Psoas muscle (tissue), 8 donors: ENCODE results near the gene DLX1. TPM values are rescaled to one million over a fixed set of nuclear protein-coding genes. Genes with fewer than 3 reads are reported as not detected.

Source experiments
- ATAC-seq, 4 donors: fragments of 200-7000 bp; cut with Tn5 transposase; one replicate each; pipeline ENCODE4 v1.9.1; 2020; ENCODE audit warnings: moderate library complexity in 3 of 4, mild to moderate bottlenecking in 2 of 4
- DNase-seq, 2 donors: peaks; one replicate each; pipeline ENCODE4 v3.0.0-alpha.2; 2020
- H3K27ac ChIP-seq: fragments of 200-600 bp; one replicate; pipeline ENCODE4 v1.8.0; 2022
- H3K27me3 ChIP-seq, 3 donors: fragments of 200-600 bp in 1 of 3; one replicate each; pipeline versions ENCODE4 v1.6.1 to v1.8.0; 2013 to 2022; ENCODE audit warnings: low read length in 2 of 3, mild to moderate bottlenecking in 2 of 3, moderate library complexity in 1 of 3; ENCODE audit not compliant: insufficient read depth in 3 of 3
- H3K36me3 ChIP-seq, 2 donors: fragments of 200-600 bp in 1 of 2; one replicate each; pipeline versions ENCODE4 v1.6.1 to v1.8.0; 2013 to 2022; ENCODE audit warnings: low read depth in 1 of 2, mild to moderate bottlenecking in 1 of 2, moderate library complexity in 1 of 2; ENCODE audit not compliant: insufficient read depth in 1 of 2
- H3K4me1 ChIP-seq: fragments of 200-600 bp; one replicate; pipeline ENCODE4 v1.8.0; 2022
- H3K4me3 ChIP-seq: fragments of 200-600 bp; one replicate; pipeline ENCODE4 v1.8.0; 2022; ENCODE audit warnings: mild to moderate bottlenecking
- H3K9me3 ChIP-seq: fragments of 200-600 bp; one replicate; pipeline ENCODE4 v1.8.0; 2022
- WGBS, 3 donors: extraction: QIAGEN DNeasy Blood & Tissue Kit; methylation state at CpG; one replicate each; pipeline versions ENCODE4 v1.1.6 to v1.1.7; 2013; 5-methylcytosine and 5-hydroxymethylcytosine counted together
- intact Hi-C, 2 donors: fragments of 100-400 bp; cut with DNase I; formaldehyde crosslinking; loops; one replicate each; pipeline versions ENCODE4 v1.11.0 to v1.14.2; 2022
- polyA plus RNA-seq, 3 donors: library from polyadenylated mRNA; stranded (reverse); fragments of 200-250 nt; gene quantifications; one replicate each; pipeline ENCODE4 v1.2.3, GENCODE V29; 2013
- total RNA-seq, 4 donors: library from RNA; stranded (reverse); fragmentation: NEBNext Ultra II Directional in 2 of 4; extraction: Animal tissue kit (Norgen Biotek cat#: 25700) in 2 of 4; gene quantifications; one replicate each; pipeline versions ENCODE4 v1.2.1 to v1.2.4, GENCODE V29; 2021 to 2023
- TF ChIP-seq, protein P1 (sequence below): fragments of 200-600 bp; IDR thresholded peaks from one replicate; pipeline ENCODE4 v1.8.0; 2022; ENCODE audit warnings: antibody characterized with exemption
- donor health status: healthy with polysubstance abuse.
- donor health status: DM: no; HTN: no; CAD: no; lungs with moderate emphysema.
- donor health status: Bipolar disorder and iron deficiency.
- donor health status: healthy.
- donor health status: DM: yes; HTN: yes; CAD: no.
- donor health status: DM: no; HTN: no; CAD: no.
- donor health status: DM: no; HTN: no; CAD: no.
- donor health status: DM: yes; HTN: yes; CAD: no.

DLX1 gene
- total and polyA plus RNA-seq, 7 donors = 0.03 to 0.28 (median 0.15) TPM; not detected in 2

DNA sequence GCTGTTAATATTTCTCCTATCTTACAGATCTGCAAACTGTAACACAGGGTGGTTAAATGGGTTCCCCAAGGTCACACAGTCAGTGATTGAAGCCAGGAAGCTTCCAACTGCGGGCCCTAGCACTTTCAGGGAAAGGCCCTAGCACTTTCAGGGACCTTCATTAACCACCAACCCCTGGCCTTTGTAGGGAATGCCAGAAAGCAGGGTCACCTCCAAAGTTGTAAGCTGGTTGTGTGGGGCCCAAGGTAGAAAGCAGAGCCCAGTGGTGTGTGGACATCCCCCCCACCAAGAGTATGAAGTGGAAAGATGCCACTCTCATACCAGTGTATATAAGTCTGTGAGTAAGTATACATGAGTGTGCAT, 13.0 kb downstream of the DLX1 start:
- no peaks in the 10 kb centered on the region for H3K36me3 ChIP-seq
- 87 to 94% (median 91%) methylated on average over 1 of the region's 1 CpG for WGBS, 3 donors
- intact Hi-C loops = no loop called here
- peaks cover 79% of the 10 kb centered on the region for H3K4me1 ChIP-seq
- peaks cover 0 to 100% (median 79%) of the 10 kb centered on the region in 3 donors for H3K27me3 ChIP-seq
- H3K9me3 ChIP-seq = no peaks in the 10 kb centered on the region
- peak overlapping the region; percentile 53 for H3K4me3 ChIP-seq
- TF ChIP-seq, protein P1, sequence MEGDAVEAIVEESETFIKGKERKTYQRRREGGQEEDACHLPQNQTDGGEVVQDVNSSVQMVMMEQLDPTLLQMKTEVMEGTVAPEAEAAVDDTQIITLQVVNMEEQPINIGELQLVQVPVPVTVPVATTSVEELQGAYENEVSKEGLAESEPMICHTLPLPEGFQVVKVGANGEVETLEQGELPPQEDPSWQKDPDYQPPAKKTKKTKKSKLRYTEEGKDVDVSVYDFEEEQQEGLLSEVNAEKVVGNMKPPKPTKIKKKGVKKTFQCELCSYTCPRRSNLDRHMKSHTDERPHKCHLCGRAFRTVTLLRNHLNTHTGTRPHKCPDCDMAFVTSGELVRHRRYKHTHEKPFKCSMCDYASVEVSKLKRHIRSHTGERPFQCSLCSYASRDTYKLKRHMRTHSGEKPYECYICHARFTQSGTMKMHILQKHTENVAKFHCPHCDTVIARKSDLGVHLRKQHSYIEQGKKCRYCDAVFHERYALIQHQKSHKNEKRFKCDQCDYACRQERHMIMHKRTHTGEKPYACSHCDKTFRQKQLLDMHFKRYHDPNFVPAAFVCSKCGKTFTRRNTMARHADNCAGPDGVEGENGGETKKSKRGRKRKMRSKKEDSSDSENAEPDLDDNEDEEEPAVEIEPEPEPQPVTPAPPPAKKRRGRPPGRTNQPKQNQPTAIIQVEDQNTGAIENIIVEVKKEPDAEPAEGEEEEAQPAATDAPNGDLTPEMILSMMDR = no peak
- no peak for ATAC-seq
- no peak overlapping the region for H3K27ac ChIP-seq
- DNase-seq = no peak

DNA sequence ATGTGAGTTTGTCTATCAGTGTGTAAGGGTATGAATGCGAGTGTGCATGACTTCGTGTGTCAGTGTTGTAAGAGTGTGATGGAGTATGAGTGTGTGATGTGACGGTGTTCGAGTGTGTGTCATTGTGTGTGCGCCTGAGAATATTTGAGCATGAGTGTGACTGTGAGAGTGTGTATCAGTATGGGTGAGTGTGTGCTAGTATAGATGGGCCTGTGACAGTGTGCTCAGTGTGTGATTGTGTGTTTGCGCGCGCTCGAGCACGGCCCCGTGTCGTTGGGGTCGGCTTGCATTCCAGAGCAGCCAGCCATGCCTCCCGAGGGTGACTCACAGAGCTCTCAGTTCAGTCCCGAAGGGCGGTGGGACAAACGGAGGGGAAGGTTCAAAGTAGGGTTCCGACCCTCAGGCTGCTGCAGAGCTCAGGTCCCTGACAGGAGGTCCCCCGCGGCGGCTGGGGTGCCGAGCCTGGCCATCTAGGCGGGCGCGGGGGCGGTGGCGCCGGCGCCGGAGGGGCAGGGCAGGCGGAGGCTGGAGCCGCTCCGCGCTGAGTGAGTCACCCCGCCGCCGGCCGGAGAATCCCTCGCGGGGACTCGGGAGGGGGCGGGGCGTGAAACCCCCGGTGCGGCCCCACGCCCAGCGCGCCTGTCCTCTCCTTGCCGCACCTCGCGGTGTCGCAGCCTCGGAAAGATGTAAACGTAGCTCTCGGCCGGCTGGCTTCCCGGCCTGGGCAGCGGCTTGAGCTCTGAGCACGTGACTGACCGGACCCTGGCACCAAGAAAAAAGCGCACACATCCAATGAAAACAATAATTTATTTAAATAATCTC, 13.6 kb downstream of the DLX1 start:
- WGBS, 3 donors = 9 to 11% (median 10%) methylated on average over 58 to 61 of the region's 61 CpGs

DNA sequence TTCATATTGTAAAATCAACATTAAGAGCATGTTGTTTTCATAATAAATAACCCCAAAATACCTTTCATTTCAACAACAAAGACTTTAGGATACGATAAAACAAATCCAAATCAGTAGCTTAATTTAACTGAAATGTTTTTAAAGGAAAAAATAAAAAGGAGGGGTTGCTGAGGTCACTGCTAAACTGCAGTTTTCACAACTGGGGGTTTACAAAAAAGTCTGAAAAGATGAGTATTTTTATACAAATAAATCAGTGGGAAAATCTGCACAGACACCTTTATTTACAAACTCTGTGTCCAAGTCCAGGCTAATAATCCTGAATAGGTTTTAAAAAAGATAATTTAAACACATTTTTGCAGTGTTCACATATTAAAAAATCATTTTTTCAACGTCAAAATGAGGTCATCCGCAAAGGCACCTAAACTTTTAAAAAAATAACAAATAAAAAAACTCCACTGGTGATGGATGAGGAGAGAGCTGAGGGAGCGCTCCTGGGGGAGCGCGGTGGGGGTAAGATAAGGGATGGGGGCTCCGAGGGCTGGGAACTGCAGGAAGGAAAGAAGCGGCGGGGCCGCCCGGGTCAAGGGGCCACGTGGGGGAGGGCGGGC, 14.3 kb downstream of the DLX1 start:
- ATAC-seq (no peak), DNase-seq (no peak)
- H3K27ac ChIP-seq = no peak overlapping the region
- no peaks in the 10 kb centered on the region for H3K9me3 ChIP-seq
- intact Hi-C loops = loop anchor here (5.0 to 10.0 kb wide), 5 partner anchors 97 to 505 kb away; partner anchors contain the start of gene HAT1 (in 1 of the 2)
- peak overlapping the region; percentile 53 for H3K4me3 ChIP-seq
- peaks cover 0 to 100% (median 81%) of the 10 kb centered on the region in 3 donors for H3K27me3 ChIP-seq
- TF ChIP-seq, protein P1 = no peak
- WGBS, 3 donors = 7 to 8% (median 7%) methylated on average over 13 of the region's 13 CpGs
- H3K4me1 ChIP-seq = peaks cover 73% of the 10 kb centered on the region
- no peaks in the 10 kb centered on the region for H3K36me3 ChIP-seq

More for the DNA sequence above, 13.6 kb downstream of the DLX1 start:
- TF ChIP-seq, protein P1 = no peak
- H3K36me3 ChIP-seq = no peaks in the 10 kb centered on the region
- H3K9me3 ChIP-seq = no peaks in the 10 kb centered on the region
- peaks cover 0 to 100% (median 81%) of the 10 kb centered on the region in 3 donors for H3K27me3 ChIP-seq
- intact Hi-C loops = no loop called here
- H3K4me1 ChIP-seq = peaks cover 79% of the 10 kb centered on the region
- DNase-seq (peak; percentile 58 to 68), ATAC-seq (peak; percentile 40 to 54 (median 44))
- H3K4me3 ChIP-seq = peak overlapping the region; percentile 53
- H3K27ac ChIP-seq = no peak overlapping the region

DNA sequence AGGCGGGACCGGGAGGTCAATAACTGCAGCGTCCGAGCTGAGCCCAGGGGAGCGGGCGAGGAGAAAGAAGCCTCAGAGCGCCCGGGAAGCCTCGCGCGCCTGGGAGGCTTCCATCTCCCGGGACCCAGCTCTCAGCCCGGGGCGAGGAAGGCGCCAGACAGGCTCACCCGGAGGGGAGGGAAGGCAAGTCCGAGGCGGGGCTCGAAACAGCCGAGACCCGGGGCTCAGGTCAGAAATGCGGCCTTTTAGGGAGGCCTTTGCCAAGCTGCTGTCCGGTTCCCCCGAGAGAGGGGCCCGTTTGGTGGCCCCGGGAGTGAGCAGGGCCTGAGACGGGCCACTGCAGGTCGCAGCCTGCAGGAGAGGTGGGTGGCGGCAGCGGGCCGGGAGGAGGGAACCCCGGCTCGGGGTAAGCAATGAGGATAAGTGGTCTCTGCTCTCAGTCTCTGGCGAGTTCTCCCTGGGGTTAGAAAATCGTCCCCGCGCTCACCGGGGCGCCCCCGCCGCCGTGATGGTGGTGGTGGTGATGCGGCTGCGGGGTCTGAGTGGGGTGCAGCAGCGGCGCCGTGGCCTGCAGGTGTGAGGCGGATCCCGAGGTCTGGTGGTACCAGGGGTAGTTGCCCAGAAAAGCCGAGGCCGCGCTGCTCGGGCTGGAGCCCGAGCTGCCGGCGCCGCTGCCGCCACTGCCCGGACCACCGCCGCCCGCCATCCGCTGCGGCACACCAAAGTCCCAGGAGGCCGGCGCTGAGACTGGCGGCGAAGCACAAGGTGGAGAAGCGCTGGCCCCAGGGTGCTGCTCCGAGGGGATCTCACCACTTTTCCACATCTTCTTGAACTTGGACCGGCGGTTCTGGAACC, 15.0 kb downstream of the DLX1 start:
- DNase-seq = no peak
- H3K4me1 ChIP-seq = peaks cover 66% of the 10 kb centered on the region
- intact Hi-C loops = loop anchor here (5.0 to 10.0 kb wide), 5 partner anchors 98 to 506 kb away; partner anchors contain the start of gene HAT1 (in 1 of the 2)
- H3K9me3 ChIP-seq = no peaks in the 10 kb centered on the region
- no peak for ATAC-seq
- H3K36me3 ChIP-seq = no peaks in the 10 kb centered on the region
- peaks cover 0 to 100% (median 79%) of the 10 kb centered on the region in 3 donors for H3K27me3 ChIP-seq
- no peak overlapping the region for H3K27ac ChIP-seq
- TF ChIP-seq, protein P1 = no peak
- H3K4me3 ChIP-seq = peak overlapping the region; percentile 5
- WGBS, 3 donors = 3 to 6% (median 6%) methylated on average over 60 to 72 of the region's 72 CpGs
